ENCODE results near the gene PKMYT1. TPM values are rescaled to one million over a fixed set of nuclear protein-coding genes. Genes with fewer than 3 reads are reported as not detected.

PKMYT1 gene
- total RNA-seq, 2 experiments from 2014 or later: 104 to 195 TPM

GRCh38 chr16:2969545-2970521 is 10.4 kb downstream of the PKMYT1 start:
- peaks cover 6% of the 10 kb centered on the region; the same call in 1 of the 2 replicates for H4K20me1 ChIP-seq (ENCODE audit: insufficient read depth, low read length)
- peak overlapping the region; percentile 99 for H3K4me3 ChIP-seq (ENCODE audit: low read depth, low read length, poor library complexity, severe bottlenecking)
- no peaks in the 10 kb centered on the region; the same call in 1 of the 2 replicates for H3K79me2 ChIP-seq (ENCODE audit: insufficient read depth, low read depth, low read length)
- BruUV-seq (replicated peaks): no TSS peak
- ChIA-PET CTCF (ENCODE audit: unreplicated experiment) (no interaction called here), POLR2A (interaction anchor here (0.5 kb wide), 1 partner anchor 17 kb away, joined by 3 read pairs; no protein-coding TSS in a partner anchor)
- H3K9me2 ChIP-seq (ENCODE audit: insufficient read depth, low read length): no peaks in the 10 kb centered on the region
- TF ChIP-seq CTCF (conservative IDR thresholded peaks at IDR 0.05; ENCODE audit: low read length) (peak; percentile 79), EZH2phosphoT487 (IDR thresholded peaks at IDR 0.05; ENCODE audit: borderline replicate concordance, low read depth, low read length) (no peak)
- H3K4me1 ChIP-seq (ENCODE audit: insufficient read depth, low read length, poor library complexity, severe bottlenecking): peaks cover 48% of the 10 kb centered on the region
- peak overlapping the region; percentile 25; the same call in 1 of the 2 replicates for H2AFZ ChIP-seq (ENCODE audit: low read length)
- H3K27ac ChIP-seq (ENCODE audit: low read depth, low read length, poor library complexity, severe bottlenecking): peak overlapping the region; percentile 64
- peaks cover 46% of the 10 kb centered on the region for H3K36me3 ChIP-seq (ENCODE audit: insufficient read depth, low read length)
- intact Hi-C loops (cut with micrococcal nuclease; ENCODE audit: unreplicated experiment): loop anchor here (1.0 kb wide), 2 partner anchors 10 to 34 kb away; partner anchors contain the start of gene PKMYT1
- no peaks in the 10 kb centered on the region for H3K9me3 ChIP-seq (ENCODE audit: low read length)
- DNase-seq (ENCODE audit: low spot score): peak; percentile 87
- peak overlapping the region; percentile 74 for H3K4me2 ChIP-seq (ENCODE audit: low read length)

- H4K20me1 ChIP-seq (ENCODE audit: insufficient read depth, low read length): peaks cover 6% of the 10 kb centered on the region; the same call in 1 of the 2 replicates
- ChIA-PET CTCF (ENCODE audit: unreplicated experiment) (no interaction called here), POLR2A (interaction anchor here (0.5 kb wide), 1 partner anchor 16 kb away, joined by 3 read pairs; no protein-coding TSS in a partner anchor)
- peak within 1 kb of the TSS; percentile 64 for H3K27ac ChIP-seq (ENCODE audit: low read depth, low read length, poor library complexity, severe bottlenecking)
- peaks cover 38% of the 10 kb centered on the region; the same call in 1 of the 2 replicates for H3K36me3 ChIP-seq (ENCODE audit: insufficient read depth, low read length)
- no TSS peak for BruUV-seq (replicated peaks)
- H3K4me2 ChIP-seq (ENCODE audit: low read length): peak within 1 kb of the TSS; percentile 74
- no peaks in the 10 kb centered on the region; the same call in 1 of the 2 replicates for H3K79me2 ChIP-seq (ENCODE audit: insufficient read depth, low read depth, low read length)
- no peaks in the 10 kb centered on the region for H3K9me2 ChIP-seq (ENCODE audit: insufficient read depth, low read length)
- TF ChIP-seq EZH2phosphoT487 (IDR thresholded peaks at IDR 0.05; ENCODE audit: borderline replicate concordance, low read depth, low read length) (no peak), CTCF (conservative IDR thresholded peaks at IDR 0.05; ENCODE audit: low read length) (no peak)
- peak within 1 kb of the TSS; percentile 25; the same call in 1 of the 2 replicates for H2AFZ ChIP-seq (ENCODE audit: low read length)
- H3K9me3 ChIP-seq (ENCODE audit: low read length): no peaks in the 10 kb centered on the region
- peak within 1 kb of the TSS; percentile 99 for H3K4me3 ChIP-seq (ENCODE audit: low read depth, low read length, poor library complexity, severe bottlenecking)
- intact Hi-C loops (cut with micrococcal nuclease; ENCODE audit: unreplicated experiment): loop anchor here (1.0 kb wide), 2 partner anchors 11 to 35 kb away; partner anchors contain the start of gene PKMYT1
- H3K4me1 ChIP-seq (ENCODE audit: insufficient read depth, low read length, poor library complexity, severe bottlenecking): peaks cover 57% of the 10 kb centered on the region
- DNase-seq (ENCODE audit: low spot score): peak; percentile 94
Measured at GRCh38 chr16:2968738-2969544, 11.3 kb downstream of the PKMYT1 start, which contains the start of gene PAQR4. Gene PAQR4, plus strand, starts transcription at chr16:2969348. Its CDS starts 327 bp downstream, at chr16:2969675.
